Measurements from ENCODE around the gene FOXP1.

The FOXP1 gene

DNA sequence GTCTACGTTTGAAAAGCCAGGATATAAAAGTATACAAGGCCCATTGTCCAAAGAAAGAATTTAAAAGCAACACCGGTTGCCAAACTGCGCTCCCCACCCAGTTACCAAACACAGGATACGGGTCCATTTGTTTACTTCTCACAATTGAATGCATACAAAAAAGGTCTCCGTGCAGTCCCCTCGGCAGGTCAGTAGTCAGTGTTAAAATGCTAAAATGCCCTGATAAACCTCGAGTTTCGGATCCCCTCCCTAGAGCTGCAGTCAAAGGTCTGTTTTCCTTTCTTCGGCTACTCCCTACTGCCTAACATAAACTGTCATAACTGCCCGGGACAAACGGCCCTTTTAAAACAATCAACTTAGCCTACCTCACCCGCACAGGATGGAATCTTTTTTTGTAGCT lies 534.6 kb downstream of the FOXP1 start:
- Histone ChIP-seq H3K4me3 (ENCODE audit: severe bottlenecking) (no peak overlapping the region), H3K27me3 (ENCODE audit: insufficient read depth, poor library complexity, severe bottlenecking) (no peaks in the 10 kb centered on the region), H3K27ac (ENCODE audit: poor library complexity, severe bottlenecking) (no peak overlapping the region), H3K9me3 (ENCODE audit: severe bottlenecking) (no peaks in the 10 kb centered on the region), H3K36me3 (ENCODE audit: low read depth) (peaks cover 69% of the 10 kb centered on the region), H3K4me1 (ENCODE audit: insufficient read depth, poor library complexity, severe bottlenecking) (peaks cover 18% of the 10 kb centered on the region)
- TF ChIP-seq CTCF (IDR thresholded peaks at IDR 0.05; ENCODE audit: poor library complexity, severe bottlenecking): no peak
- no peak for DNase-seq (ENCODE audit: low spot score)
- no peak for ATAC-seq (ENCODE audit: low read depth)

DNA sequence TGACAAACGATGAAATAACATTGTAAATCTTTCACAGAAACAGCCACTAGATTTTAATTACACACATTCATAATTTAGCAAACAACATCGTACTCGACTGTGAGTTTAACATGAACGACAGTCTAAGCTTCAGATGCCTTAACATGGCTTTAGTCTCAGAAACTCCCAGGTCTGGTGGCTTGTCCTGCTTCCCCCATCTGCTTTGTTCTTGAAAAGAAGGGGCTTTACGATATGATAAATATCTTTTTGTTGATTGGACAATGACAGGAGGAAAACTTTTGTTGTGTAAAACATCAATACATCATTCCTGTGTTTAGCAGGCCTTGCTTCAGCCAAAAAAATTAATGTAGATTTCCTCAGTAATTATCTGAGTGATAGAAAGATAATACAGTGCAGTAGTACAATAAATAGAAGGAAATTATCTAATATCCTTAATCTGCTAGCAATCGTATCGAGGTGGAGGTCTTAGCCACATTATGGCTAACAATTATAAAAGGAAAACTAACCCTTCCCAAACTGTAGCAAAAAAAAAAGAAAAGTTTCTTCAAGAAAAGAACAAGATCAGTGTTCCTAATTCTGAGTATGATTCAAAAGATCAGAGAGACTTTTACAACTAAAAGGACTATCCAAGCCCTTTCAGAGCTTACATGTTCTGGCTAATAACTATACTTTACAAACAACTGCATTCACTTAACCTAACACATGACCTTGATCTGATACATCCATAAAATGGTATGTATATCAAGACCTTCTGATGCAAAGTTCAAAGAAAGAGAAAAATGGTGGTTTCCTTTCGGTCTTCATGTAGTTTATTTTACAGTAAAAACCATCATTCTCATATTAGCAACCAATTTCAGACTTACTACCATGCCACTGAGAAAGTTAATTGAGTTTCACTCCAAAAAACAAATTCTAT lies 535.7 kb downstream of the FOXP1 start:
- peaks cover 17% of the 10 kb centered on the region for H3K4me1 ChIP-seq (ENCODE audit: insufficient read depth, poor library complexity, severe bottlenecking)
- H3K27ac ChIP-seq (ENCODE audit: poor library complexity, severe bottlenecking): no peak overlapping the region
- no peak for DNase-seq (ENCODE audit: low spot score)
- no peak for ATAC-seq (ENCODE audit: low read depth)
- peaks cover 80% of the 10 kb centered on the region for H3K36me3 ChIP-seq (ENCODE audit: low read depth)
- no peak for TF ChIP-seq CTCF (IDR thresholded peaks at IDR 0.05; ENCODE audit: poor library complexity, severe bottlenecking)
- H3K4me3 ChIP-seq (ENCODE audit: severe bottlenecking): no peak overlapping the region
- no peaks in the 10 kb centered on the region for H3K9me3 ChIP-seq (ENCODE audit: severe bottlenecking)
- no peaks in the 10 kb centered on the region for H3K27me3 ChIP-seq (ENCODE audit: insufficient read depth, poor library complexity, severe bottlenecking)

DNA sequence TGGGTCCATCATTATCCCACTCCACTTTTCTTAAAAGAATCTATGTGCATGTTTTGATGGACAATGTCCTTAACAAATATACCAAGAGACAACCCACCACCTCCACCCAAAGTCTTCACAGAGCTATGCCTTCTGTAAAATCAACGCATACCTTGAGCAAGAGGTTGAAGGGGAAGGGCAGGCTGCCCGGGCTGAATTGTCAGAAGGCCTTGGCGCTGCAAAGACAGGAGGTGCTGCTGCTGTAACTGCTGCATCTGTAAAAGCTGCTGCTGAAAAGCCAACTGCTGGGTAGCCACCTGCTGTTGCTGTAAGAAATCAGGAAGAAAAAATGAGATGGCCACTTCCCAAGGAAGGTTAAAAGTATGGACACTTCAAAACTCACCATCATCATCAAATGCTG lies 536.7 kb downstream of the FOXP1 start:
- Histone ChIP-seq H3K4me3 (ENCODE audit: severe bottlenecking) (no peak overlapping the region), H3K27ac (ENCODE audit: poor library complexity, severe bottlenecking) (no peak overlapping the region), H3K27me3 (ENCODE audit: insufficient read depth, poor library complexity, severe bottlenecking) (no peaks in the 10 kb centered on the region), H3K36me3 (ENCODE audit: low read depth) (peaks cover 82% of the 10 kb centered on the region), H3K4me1 (ENCODE audit: insufficient read depth, poor library complexity, severe bottlenecking) (peaks cover 7% of the 10 kb centered on the region), H3K9me3 (ENCODE audit: severe bottlenecking) (no peaks in the 10 kb centered on the region)
- ATAC-seq (ENCODE audit: low read depth) (no peak), DNase-seq (ENCODE audit: low spot score) (no peak)
- no peak for TF ChIP-seq CTCF (IDR thresholded peaks at IDR 0.05; ENCODE audit: poor library complexity, severe bottlenecking)

DNA sequence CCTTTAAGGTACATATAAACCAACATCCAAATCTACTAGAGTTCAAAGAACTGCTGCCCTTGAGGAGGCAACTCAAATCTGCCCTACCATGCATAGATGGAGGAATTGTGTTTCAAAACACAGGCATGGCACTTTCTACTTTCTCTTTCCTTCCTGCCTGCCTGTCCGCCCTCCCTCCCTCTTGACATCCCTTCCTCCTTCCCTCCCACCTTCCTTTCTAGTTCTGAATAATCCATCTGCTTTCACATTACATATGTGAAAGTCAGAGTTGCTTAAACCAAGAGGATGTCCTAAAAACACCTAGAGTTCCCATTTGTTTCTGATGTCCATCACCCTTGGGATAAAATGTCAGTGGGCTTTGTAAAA lies 537.6 kb downstream of the FOXP1 start:
- no peak for DNase-seq (ENCODE audit: low spot score)
- Histone ChIP-seq H3K4me1 (ENCODE audit: insufficient read depth, poor library complexity, severe bottlenecking) (peaks cover 4% of the 10 kb centered on the region), H3K36me3 (ENCODE audit: low read depth) (peaks cover 82% of the 10 kb centered on the region), H3K9me3 (ENCODE audit: severe bottlenecking) (no peaks in the 10 kb centered on the region), H3K27me3 (ENCODE audit: insufficient read depth, poor library complexity, severe bottlenecking) (no peaks in the 10 kb centered on the region), H3K27ac (ENCODE audit: poor library complexity, severe bottlenecking) (no peak overlapping the region), H3K4me3 (ENCODE audit: severe bottlenecking) (no peak overlapping the region)
- ATAC-seq (ENCODE audit: low read depth): no peak
- no peak for TF ChIP-seq CTCF (IDR thresholded peaks at IDR 0.05; ENCODE audit: poor library complexity, severe bottlenecking)
